ENCODE results near the gene SPCS2.
"Not testable (repeated sequence)": the region's sequence is repeated elsewhere in the genome, so short reads cannot be mapped to it uniquely, and the experiment has no call there.

The SPCS2 gene

GRCh38 chr11:74966651-74967050, 17.6 kb downstream of the SPCS2 start:
- H3K4me3 ChIP-seq (ENCODE audit: low read length) = no peak overlapping the region

GRCh38 chr11:74970852-74971395, 21.9 kb downstream of the SPCS2 start:
- no peak for TF ChIP-seq ZNF274 (IDR thresholded peaks at IDR 0.05; ENCODE audit: low read depth, low read length)
- no peak overlapping the region for H3K4me3 ChIP-seq (ENCODE audit: low read length)

More at GRCh38 chr11:74966651-74967050, 17.6 kb downstream of the SPCS2 start:
- TF ChIP-seq ZNF274 (IDR thresholded peaks at IDR 0.05; ENCODE audit: low read depth, low read length) = no peak

- H3K4me3 ChIP-seq (ENCODE audit: low read length) = no peak overlapping the region
- TF ChIP-seq ZNF274 (IDR thresholded peaks at IDR 0.05; ENCODE audit: low read depth, low read length) = no peak
Observed at GRCh38 chr11:74971424-74971823, 22.4 kb downstream of the SPCS2 start.

- TF ChIP-seq ZNF274 (IDR thresholded peaks at IDR 0.05; ENCODE audit: low read depth, low read length) = no peak
Observed at GRCh38 chr11:74978041-74978440, 29.0 kb downstream of the SPCS2 start.

GRCh38 chr11:74980634-74981033, 31.6 kb downstream of the SPCS2 start:
- TF ChIP-seq ZNF274 (IDR thresholded peaks at IDR 0.05; ENCODE audit: low read depth, low read length) = no peak

More at GRCh38 chr11:74978041-74978440, 29.0 kb downstream of the SPCS2 start:
- H3K4me3 ChIP-seq (ENCODE audit: low read length) = no peak overlapping the region

GRCh38 chr11:74981888-74982287, 32.8 kb downstream of the SPCS2 start:
- TF ChIP-seq ZNF274 (IDR thresholded peaks at IDR 0.05; ENCODE audit: low read depth, low read length) = no peak
- no peak overlapping the region for H3K4me3 ChIP-seq (ENCODE audit: low read length)

More at GRCh38 chr11:74980634-74981033, 31.6 kb downstream of the SPCS2 start:
- H3K4me3 ChIP-seq (ENCODE audit: low read length) = no peak overlapping the region

GRCh38 chr11:74984070-74984469, 35.0 kb downstream of the SPCS2 start:
- H3K4me3 ChIP-seq (ENCODE audit: low read length) = no peak overlapping the region
- TF ChIP-seq ZNF274 (IDR thresholded peaks at IDR 0.05; ENCODE audit: low read depth, low read length) = no peak

- no peak overlapping the region for H3K4me3 ChIP-seq (ENCODE audit: low read length)
- TF ChIP-seq ZNF274 (IDR thresholded peaks at IDR 0.05; ENCODE audit: low read depth, low read length) = no peak
Observed at GRCh38 chr11:74984730-74985129, 35.7 kb downstream of the SPCS2 start.

- H3K4me3 ChIP-seq (ENCODE audit: low read length) = peak within 1 kb of the TSS; percentile 81
- TF ChIP-seq ZNF274 (IDR thresholded peaks at IDR 0.05; ENCODE audit: low read depth, low read length) = no peak
Observed at GRCh38 chr11:74988541-74989259, 39.6 kb downstream of the SPCS2 start, which contains the start of gene NEU3. Gene NEU3, plus strand, starts transcription at chr11:74988933. Its CDS starts 128 bp downstream, at chr11:74989061.

GRCh38 chr11:74989260-74989638, 40.2 kb downstream of the SPCS2 start:
- H3K4me3 ChIP-seq (ENCODE audit: low read length) = peak overlapping the region; percentile 81
- no peak for TF ChIP-seq ZNF274 (IDR thresholded peaks at IDR 0.05; ENCODE audit: low read depth, low read length)

GRCh38 chr11:74990150-74990549, 41.1 kb downstream of the SPCS2 start:
- not testable (repeated sequence) for H3K4me3 ChIP-seq (ENCODE audit: low read length)

- no peak for TF ChIP-seq ZNF274 (IDR thresholded peaks at IDR 0.05; ENCODE audit: low read depth, low read length)
- peak overlapping the region; percentile 24; the same call in 1 of the 2 replicates for H3K4me3 ChIP-seq (ENCODE audit: low read length)
Observed at GRCh38 chr11:74990941-74991340, 41.9 kb downstream of the SPCS2 start.

GRCh38 chr11:74992852-74993251, 43.8 kb downstream of the SPCS2 start:
- no peak overlapping the region for H3K4me3 ChIP-seq (ENCODE audit: low read length)
- no peak for TF ChIP-seq ZNF274 (IDR thresholded peaks at IDR 0.05; ENCODE audit: low read depth, low read length)

- H3K4me3 ChIP-seq (ENCODE audit: low read length) = no peak overlapping the region
Observed at GRCh38 chr11:75000975-75001354, 51.9 kb downstream of the SPCS2 start.

GRCh38 chr11:75001686-75002085, 52.6 kb downstream of the SPCS2 start:
- H3K4me3 ChIP-seq (ENCODE audit: low read length) = no peak overlapping the region
- no peak for TF ChIP-seq ZNF274 (IDR thresholded peaks at IDR 0.05; ENCODE audit: low read depth, low read length)

More at GRCh38 chr11:75000975-75001354, 51.9 kb downstream of the SPCS2 start:
- no peak for TF ChIP-seq ZNF274 (IDR thresholded peaks at IDR 0.05; ENCODE audit: low read depth, low read length)

All from GM08714 (cell line).